Measurements from ENCODE around the gene SCLY.

SCLY gene

GRCh38 chr2:238098901-238099713 lies 38.3 kb downstream of the SCLY start:
- DNase-seq: no peak
- H3K27me3 ChIP-seq: no peaks in the 10 kb centered on the region

DNA sequence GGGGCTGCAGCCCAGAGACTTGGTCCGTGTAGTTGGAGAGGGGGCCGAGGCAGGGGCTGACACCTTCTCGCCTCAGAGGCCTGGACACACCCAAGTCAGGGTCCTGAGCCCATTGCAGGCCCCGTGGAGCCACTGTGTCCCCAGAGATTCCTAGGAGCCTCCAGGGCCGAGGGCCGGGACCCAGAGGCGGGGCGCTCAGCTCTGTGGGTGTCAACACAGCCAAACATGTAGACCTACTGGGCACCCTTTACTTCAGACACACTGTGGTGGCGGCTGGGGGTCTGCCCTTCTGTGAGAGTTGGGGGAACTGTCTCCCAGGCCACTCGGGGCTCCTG lies 38.9 kb downstream of the SCLY start:
- Histone ChIP-seq H3K36me3 (peaks cover 9% of the 10 kb centered on the region), H3K27me3 (no peaks in the 10 kb centered on the region), H3K4me1 (peaks cover 10% of the 10 kb centered on the region), H3K4me3 (ENCODE audit: low read depth, low read length) (no peak overlapping the region), H3K9me3 (no peaks in the 10 kb centered on the region)
- no peak for DNase-seq
- no peak for TF ChIP-seq CTCF (IDR thresholded peaks at IDR 0.05; ENCODE audit: low read depth, low read length)

More at GRCh38 chr2:238098901-238099713, 38.3 kb downstream of the SCLY start:
- H3K4me1 ChIP-seq: peaks cover 10% of the 10 kb centered on the region
- peaks cover 12% of the 10 kb centered on the region for H3K36me3 ChIP-seq
- no peaks in the 10 kb centered on the region for H3K9me3 ChIP-seq
- peak overlapping the region; percentile 36 for H3K4me3 ChIP-seq (ENCODE audit: low read depth, low read length)
- no peak for TF ChIP-seq CTCF (IDR thresholded peaks at IDR 0.05; ENCODE audit: low read depth, low read length)

- DNase-seq: peak; percentile 51
- H3K4me3 ChIP-seq (ENCODE audit: low read depth, low read length): no peak within 1 kb of the TSS
These were observed 39.4 kb downstream of the SCLY start, which contains the start of gene ESPNL for GRCh38 chr2:238100049-238100820. Gene ESPNL, plus strand, starts transcription at chr2:238100340. Its CDS starts 80 bp downstream, at chr2:238100420.

GRCh38 chr2:238100821-238101771 lies 40.3 kb downstream of the SCLY start:
- H3K9me3 ChIP-seq: no peaks in the 10 kb centered on the region
- peaks cover 10% of the 10 kb centered on the region for H3K4me1 ChIP-seq
- TF ChIP-seq CTCF (IDR thresholded peaks at IDR 0.05; ENCODE audit: low read depth, low read length): no peak
- no peak for DNase-seq
- H3K36me3 ChIP-seq: no peaks in the 10 kb centered on the region
- no peaks in the 10 kb centered on the region for H3K27me3 ChIP-seq
- no peak overlapping the region for H3K4me3 ChIP-seq (ENCODE audit: low read depth, low read length)

More at GRCh38 chr2:238100049-238100820, 39.4 kb downstream of the SCLY start, which contains the start of gene ESPNL:
- Histone ChIP-seq H3K36me3 (peaks cover 4% of the 10 kb centered on the region), H3K27me3 (no peaks in the 10 kb centered on the region), H3K4me1 (peaks cover 10% of the 10 kb centered on the region), H3K9me3 (no peaks in the 10 kb centered on the region)
- TF ChIP-seq CTCF (IDR thresholded peaks at IDR 0.05; ENCODE audit: low read depth, low read length): no peak

- Histone ChIP-seq H3K9me3 (no peaks in the 10 kb centered on the region), H3K4me3 (ENCODE audit: low read depth, low read length) (no peak overlapping the region), H3K27me3 (no peaks in the 10 kb centered on the region), H3K36me3 (no peaks in the 10 kb centered on the region), H3K4me1 (peaks cover 10% of the 10 kb centered on the region)
- TF ChIP-seq CTCF (IDR thresholded peaks at IDR 0.05; ENCODE audit: low read depth, low read length): no peak
- DNase-seq: no peak
These were observed 41.4 kb downstream of the SCLY start for GRCh38 chr2:238101891-238102841.
